Panc1 (cell line): ENCODE data around the gene MS4A18. TPM values are rescaled to one million over a fixed set of nuclear protein-coding genes. Genes with fewer than 3 reads are reported as not detected.

ENCODE experiments used
- ATAC-seq: fragments of 200-7000 bp; cut with Tn5 transposase; 2 replicates; pipeline ENCODE4 v1.9.1; 2020; ENCODE audit warnings: mild to moderate bottlenecking, moderate library complexity
- BruUV-seq: library from RNA; stranded (reverse); fragments of 400-500 nt; replicated peaks from 2 replicates; lab custom pipeline; 2021; lab: Mats Ljungman, UMichigan
- CTCF ChIA-PET: fragments of 300-600 bp; sonication (Branson Sonifier 250); formaldehyde crosslinking; loops from one replicate; lab custom pipeline; 2022; ENCODE audit warnings: antibody characterized with exemption; lab: Charles Lee
- POLR2A ChIA-PET: fragments of 300-600 bp; sonication (Branson Sonifier 250); formaldehyde crosslinking; loops from one replicate; lab custom pipeline; 2022; ENCODE audit warnings: antibody characterized with exemption; lab: Charles Lee
- DNase-seq: peaks from one replicate; pipeline ENCODE4 v3.0.0-alpha.2; 2010; ENCODE audit warnings: low read depth, low spot score
- H3K27ac ChIP-seq: 2 replicates; pipeline ENCODE4 v1.5.1; 2011; ENCODE audit warnings: mild to moderate bottlenecking, low read length, inconsistent platforms
- H3K27me3 ChIP-seq: fragments of 200-500 bp; sonication (Bioruptor generic); 2 replicates; pipeline ENCODE4 v1.6.0; 2014; ENCODE audit warnings: low read length, inconsistent platforms; ENCODE audit not compliant: control insufficient read depth, insufficient read depth
- H3K36me3 ChIP-seq: fragments of 200-500 bp; sonication (Bioruptor generic); 2 replicates; pipeline ENCODE4 v1.5.1; 2014; ENCODE audit warnings: inconsistent platforms, mild to moderate bottlenecking, low read length, moderate library complexity; ENCODE audit not compliant: control insufficient read depth, insufficient read depth
- H3K4me1 ChIP-seq: 2 replicates; pipeline ENCODE4 v1.5.1; 2011; ENCODE audit warnings: inconsistent platforms, mild to moderate bottlenecking, low read length, moderate library complexity; ENCODE audit not compliant: control insufficient read depth, insufficient read depth
- H3K4me3 ChIP-seq, 2 experiments: 2 replicates each; pipeline ENCODE4 v1.5.1; 2011 to 2012; ENCODE audit warnings: low read depth in 2 of 2, low read length in 2 of 2, mild to moderate bottlenecking in 2 of 2, inconsistent platforms in 1 of 2, moderate library complexity in 1 of 2
- H3K9me3 ChIP-seq: fragments of 200-500 bp; sonication (Bioruptor generic); 2 replicates; pipeline ENCODE4 v1.5.1; 2014; ENCODE audit warnings: low read depth, mild to moderate bottlenecking, inconsistent platforms, low read length, moderate library complexity; ENCODE audit not compliant: control insufficient read depth, insufficient read depth
- CTCF ChIP-seq: fragments of 450-650 bp; IDR thresholded peaks from 2 replicates; pipeline ENCODE4 v1.5.1; 2017; ENCODE audit warnings: mild to moderate bottlenecking
- POLR2AphosphoS5 ChIP-seq: IDR thresholded peaks from 2 replicates; pipeline ENCODE4 v1.6.1; 2012; ENCODE audit warnings: mild to moderate bottlenecking, low read depth, low read length, moderate library complexity
- REST ChIP-seq, 2 experiments: IDR thresholded peaks; 2 replicates each; pipeline ENCODE4 v1.6.1; 2011 to 2012; ENCODE audit warnings: low read depth in 2 of 2, control low read depth in 1 of 2, low read length in 1 of 2, mild to moderate bottlenecking in 1 of 2, moderate library complexity in 1 of 2; ENCODE audit not compliant: insufficient read depth in 1 of 2
- SIN3A ChIP-seq: IDR thresholded peaks from 2 replicates; pipeline ENCODE4 v1.6.1; 2012; ENCODE audit warnings: low read depth, mild to moderate bottlenecking, low read length, moderate library complexity, borderline replicate concordance; ENCODE audit not compliant: insufficient read depth
- TCF7L2 ChIP-seq: IDR thresholded peaks from 2 replicates; pipeline ENCODE4 v1.6.1; 2011; ENCODE audit warnings: mild to moderate bottlenecking, low read depth, low read length, inconsistent platforms
- in situ Hi-C: cut with HindIII; loops from 2 replicates; pipeline ENCODE4 v1.10.0; 2016; ENCODE audit warnings: low sequenced_read_pairs, low pct_unique_long_range_greater_than_20kb
- intact Hi-C: fragments of 100-400 bp; cut with micrococcal nuclease; formaldehyde crosslinking; loops from one replicate; pipeline ENCODE4 v1.10.0; 2022; ENCODE audit not compliant: unreplicated experiment
- total RNA-seq: library from RNA; stranded (reverse); gene quantifications from one replicate; pipeline ENCODE4 v1.2.1, GENCODE V29; 2021; ENCODE audit not compliant: unreplicated experiment

Gene MS4A18
- total RNA-seq, 1 experiment from 2014 or later: not detected

- in situ Hi-C loops: no loop called here
- Histone ChIP-seq H3K4me1 (no peaks in the 10 kb centered on the region), H3K4me3 (no peak overlapping the region), H3K36me3 (no peaks in the 10 kb centered on the region), H3K27me3 (no peaks in the 10 kb centered on the region; the same call in 1 of the 2 replicates), H3K27ac (no peak overlapping the region), H3K9me3 (no peaks in the 10 kb centered on the region)
- ATAC-seq (no peak), DNase-seq (no peak)
- CTCF ChIA-PET: no interaction called here
- TF ChIP-seq TCF7L2: no peak
- TF ChIP-seq POLR2AphosphoS5: no peak
- no peak for TF ChIP-seq CTCF
- TF ChIP-seq REST (IDR thresholded peaks at IDR 0.05; ENCODE audit: insufficient read depth in 1 of 2, low read depth in 2 of 2, low read length in 1 of 2): no peak
- no peak for TF ChIP-seq SIN3A
- intact Hi-C loops: no loop called here
- POLR2A ChIA-PET: no interaction called here
- no TSS peak for BruUV-seq
Observed at GRCh38 chr11:60768202-60768601, 43.7 kb downstream of the MS4A18 start.

- in situ Hi-C loops: no loop called here
- H3K4me3 ChIP-seq: no peak overlapping the region
- ATAC-seq (no peak), DNase-seq (no peak)
- ChIA-PET CTCF (no interaction called here), POLR2A (no interaction called here)
- intact Hi-C loops: no loop called here
- BruUV-seq: no TSS peak
- H3K9me3 ChIP-seq: no peaks in the 10 kb centered on the region
- H3K36me3 ChIP-seq: no peaks in the 10 kb centered on the region
- no peak overlapping the region for H3K27ac ChIP-seq
- H3K4me1 ChIP-seq: no peaks in the 10 kb centered on the region
- H3K27me3 ChIP-seq: no peaks in the 10 kb centered on the region
- TF ChIP-seq TCF7L2: no peak
- TF ChIP-seq SIN3A: no peak
- TF ChIP-seq POLR2AphosphoS5: no peak
- TF ChIP-seq REST (IDR thresholded peaks at IDR 0.05; ENCODE audit: insufficient read depth in 1 of 2, low read depth in 2 of 2, low read length in 1 of 2): no peak
- TF ChIP-seq CTCF: no peak
Observed at GRCh38 chr11:60769273-60769672, 44.8 kb downstream of the MS4A18 start.
